Activated T-cell treated with anti-CD3 and anti-CD28 coated beads for 24 hours (primary cell): Measurements from ENCODE around the gene PLEKHA7.

ENCODE experiments used
- DNase-seq: peaks from one replicate; pipeline ENCODE4 v3.0.0-alpha.2; 2020; ENCODE audit warnings: low read depth

The PLEKHA7 gene

GRCh38 chr11:16809886-16810668, 204.1 kb downstream of the PLEKHA7 start:
- DNase-seq: no peak

- no peak for DNase-seq
Observed at GRCh38 chr11:16807306-16807705, 206.9 kb downstream of the PLEKHA7 start.

GRCh38 chr11:16806791-16807190, 207.4 kb downstream of the PLEKHA7 start:
- no peak for DNase-seq

GRCh38 chr11:16805938-16806337, 208.3 kb downstream of the PLEKHA7 start:
- DNase-seq: no peak

- DNase-seq: no peak
Observed at GRCh38 chr11:16804104-16804947, 209.9 kb downstream of the PLEKHA7 start.

GRCh38 chr11:16801288-16801980, 212.8 kb downstream of the PLEKHA7 start:
- no peak for DNase-seq

GRCh38 chr11:16800382-16800781, 213.8 kb downstream of the PLEKHA7 start:
- DNase-seq: no peak

- no peak for DNase-seq
Observed at GRCh38 chr11:16799890-16800289, 214.3 kb downstream of the PLEKHA7 start.

- DNase-seq: no peak
Observed at GRCh38 chr11:16799221-16799620, 215.0 kb downstream of the PLEKHA7 start.

- no peak for DNase-seq
Observed at GRCh38 chr11:16797776-16798175, 216.4 kb downstream of the PLEKHA7 start.

GRCh38 chr11:16796311-16796710, 217.9 kb downstream of the PLEKHA7 start:
- DNase-seq: no peak

- DNase-seq: no peak
Observed at GRCh38 chr11:16795146-16795545, 219.1 kb downstream of the PLEKHA7 start.

- DNase-seq: no peak
Observed at GRCh38 chr11:16794047-16794818, 220.0 kb downstream of the PLEKHA7 start.

GRCh38 chr11:16793511-16793910, 220.7 kb downstream of the PLEKHA7 start:
- no peak for DNase-seq

GRCh38 chr11:16793009-16793408, 221.2 kb downstream of the PLEKHA7 start:
- DNase-seq: no peak

- no peak for DNase-seq
Observed at GRCh38 chr11:16792426-16792825, 221.8 kb downstream of the PLEKHA7 start.

GRCh38 chr11:16791191-16791961, 222.8 kb downstream of the PLEKHA7 start:
- DNase-seq: no peak

- no peak for DNase-seq
Observed at GRCh38 chr11:16790486-16791190, 223.6 kb downstream of the PLEKHA7 start.

GRCh38 chr11:16789560-16790485, 224.4 kb downstream of the PLEKHA7 start:
- DNase-seq: no peak
